Effector memory CD8-positive, alpha-beta T cell (primary cell): Measurements from ENCODE around the gene CNBD2.
"Not testable (repeated sequence)": the region's sequence is repeated elsewhere in the genome, so short reads cannot be mapped to it uniquely, and the experiment has no call there.

Experiments used
- ATAC-seq: fragments of 150-1000 bp; cut with Tn5 transposase; replicated peaks from 2 replicates; pipeline ENCODE4 v1.10.0; 2021; ENCODE audit warnings: mild to moderate bottlenecking, moderate library complexity
- DNase-seq, 3 experiments: peaks; one replicate each; pipeline ENCODE4 v3.0.0; 2021
- H3K27ac Mint-ChIP-seq, 2 donors: one replicate each; pipeline ENCODE4 v1.8.0; 2022; ENCODE audit warnings: mild to moderate bottlenecking in 2 of 2, mixed read lengths in 2 of 2, moderate library complexity in 2 of 2
- H3K27me3 Mint-ChIP-seq, 2 donors: one replicate each; pipeline ENCODE4 v1.8.0; 2022; ENCODE audit warnings: mixed read lengths in 2 of 2
- H3K36me3 Mint-ChIP-seq: one replicate; pipeline ENCODE4 v1.8.0; 2022; ENCODE audit warnings: mild to moderate bottlenecking, moderate library complexity, mixed read lengths; ENCODE audit not compliant: insufficient read depth
- H3K4me1 Mint-ChIP-seq, 2 donors: one replicate each; pipeline ENCODE4 v1.8.0; 2022; ENCODE audit warnings: low read depth in 2 of 2, mixed read lengths in 2 of 2
- H3K4me3 Mint-ChIP-seq, 2 donors: one replicate each; pipeline ENCODE4 v1.8.0; 2022; ENCODE audit warnings: mild to moderate bottlenecking in 2 of 2, mixed read lengths in 2 of 2, moderate library complexity in 2 of 2
- H3K9me3 Mint-ChIP-seq, 2 donors: one replicate each; pipeline ENCODE4 v1.8.0; 2022; ENCODE audit warnings: mixed read lengths in 2 of 2

The CNBD2 gene

DNA sequence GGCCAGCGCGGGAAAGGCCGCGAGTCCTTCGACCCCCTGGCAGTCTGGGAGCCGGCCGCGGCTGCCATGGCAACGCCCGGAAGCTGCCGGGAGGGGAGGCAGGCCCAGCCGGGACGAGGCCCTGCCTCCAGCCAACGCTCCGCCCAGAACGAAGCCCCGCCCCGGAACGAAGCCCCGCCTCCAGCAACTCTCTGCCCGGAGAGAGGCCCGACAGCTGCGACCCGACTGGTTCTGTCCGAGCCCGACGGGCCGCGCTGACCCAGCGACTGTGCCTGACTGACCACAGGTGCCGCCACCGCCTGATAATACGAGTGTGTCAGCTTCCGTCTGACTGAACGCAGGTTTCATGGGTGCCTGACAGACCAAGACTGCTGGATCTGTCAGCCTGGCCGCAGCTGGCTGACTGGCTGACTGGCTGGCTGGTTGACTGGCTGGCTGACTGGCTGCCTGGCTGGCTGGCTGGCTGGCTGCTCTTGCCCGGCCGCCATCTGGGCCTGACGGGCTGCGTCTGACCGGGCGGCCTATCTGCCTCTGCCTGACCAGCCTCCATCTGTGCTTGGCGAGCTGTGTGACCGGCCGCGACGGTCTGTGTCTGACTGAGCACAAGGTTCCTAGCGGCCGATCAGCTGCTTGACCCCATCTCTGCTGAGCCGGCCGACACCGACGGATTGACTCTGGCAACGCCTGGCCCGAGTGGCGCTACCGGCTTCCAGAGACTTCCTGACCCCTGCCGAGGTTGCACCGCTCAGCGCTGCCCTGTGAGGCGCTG, 96.5 kb downstream of the CNBD2 start:
- Mint-ChIP-seq H3K27me3 (peaks cover 5 to 8% of the 10 kb centered on the region in 2 donors), H3K27ac (peak overlapping the region; percentile 85 to 89), H3K9me3 (peaks cover 0 to 1% of the 10 kb centered on the region in 2 donors), H3K36me3 (peaks cover 11% of the 10 kb centered on the region), H3K4me3 (peak overlapping the region; percentile 84 to 85), H3K4me1 (peaks cover 0 to 3% of the 10 kb centered on the region in 2 donors)
- peak; percentile 94 for ATAC-seq
- DNase-seq = peak; percentile 94 to 98 (median 95)

DNA sequence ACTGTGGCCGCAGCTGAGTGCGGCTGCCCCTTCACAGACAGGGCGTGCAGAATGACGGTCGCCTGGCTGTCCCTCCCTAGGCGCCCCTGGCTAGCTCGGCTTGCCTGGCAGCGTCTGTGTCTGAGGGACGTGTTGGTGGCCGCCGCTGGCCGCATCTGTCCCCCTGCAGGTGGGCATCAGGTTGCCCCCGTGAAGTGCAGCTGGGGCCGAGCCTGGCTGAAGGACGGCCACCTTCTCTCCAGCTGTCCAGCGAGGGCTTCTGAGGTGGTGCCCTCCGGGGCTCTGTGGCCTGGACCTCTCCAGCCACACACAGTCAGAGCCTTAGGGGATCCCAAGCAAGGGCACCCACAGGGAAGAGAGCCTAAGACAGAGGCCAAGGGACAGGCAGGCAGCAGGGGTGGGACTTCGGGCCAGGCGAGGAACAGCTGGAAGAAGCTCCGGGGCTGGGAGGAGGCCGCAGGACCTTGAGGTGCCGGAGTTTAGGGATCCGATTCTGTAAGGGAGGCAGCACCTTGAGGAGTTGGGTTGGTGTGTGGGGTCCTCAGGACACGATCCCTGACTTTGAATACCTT, 97.1 kb downstream of the CNBD2 start:
- H3K36me3 Mint-ChIP-seq = peaks cover 11% of the 10 kb centered on the region
- ATAC-seq = no peak
- peak overlapping the region; percentile 84 to 85 for H3K4me3 Mint-ChIP-seq
- H3K9me3 Mint-ChIP-seq = peaks cover 0 to 1% of the 10 kb centered on the region in 2 donors
- H3K27ac Mint-ChIP-seq = peak overlapping the region; percentile 85 to 89
- DNase-seq = no peak
- peaks cover 7 to 14% of the 10 kb centered on the region in 2 donors for H3K27me3 Mint-ChIP-seq
- peaks cover 0 to 3% of the 10 kb centered on the region in 2 donors for H3K4me1 Mint-ChIP-seq

DNA sequence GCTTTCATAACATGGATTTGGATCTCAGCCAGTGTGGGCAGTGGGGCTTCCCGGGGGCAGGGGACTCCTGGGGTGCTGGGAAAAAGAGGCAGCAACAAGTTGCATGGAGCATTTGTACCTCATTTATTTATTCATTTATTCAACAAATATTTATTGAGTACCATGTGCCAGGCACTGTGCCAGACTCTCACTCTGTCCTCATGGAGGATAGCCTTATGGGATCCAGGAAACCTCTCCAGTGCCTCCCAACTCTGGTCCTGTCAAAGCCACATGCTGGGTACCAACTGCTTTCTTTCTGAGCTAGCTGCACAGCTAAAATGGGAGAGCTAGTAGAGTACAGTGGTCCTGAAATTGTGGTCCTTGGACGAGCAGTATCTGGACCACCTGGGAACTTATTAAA, 98.4 kb downstream of the CNBD2 start:
- H3K4me3 Mint-ChIP-seq = no peak overlapping the region
- H3K36me3 Mint-ChIP-seq = peaks cover 11% of the 10 kb centered on the region
- H3K4me1 Mint-ChIP-seq = peaks cover 0 to 3% of the 10 kb centered on the region in 2 donors
- DNase-seq (no peak), ATAC-seq (no peak)
- H3K27ac Mint-ChIP-seq = no peak overlapping the region
- H3K9me3 Mint-ChIP-seq = peaks cover 0 to 1% of the 10 kb centered on the region in 2 donors
- peaks cover 10 to 19% of the 10 kb centered on the region in 2 donors for H3K27me3 Mint-ChIP-seq

DNA sequence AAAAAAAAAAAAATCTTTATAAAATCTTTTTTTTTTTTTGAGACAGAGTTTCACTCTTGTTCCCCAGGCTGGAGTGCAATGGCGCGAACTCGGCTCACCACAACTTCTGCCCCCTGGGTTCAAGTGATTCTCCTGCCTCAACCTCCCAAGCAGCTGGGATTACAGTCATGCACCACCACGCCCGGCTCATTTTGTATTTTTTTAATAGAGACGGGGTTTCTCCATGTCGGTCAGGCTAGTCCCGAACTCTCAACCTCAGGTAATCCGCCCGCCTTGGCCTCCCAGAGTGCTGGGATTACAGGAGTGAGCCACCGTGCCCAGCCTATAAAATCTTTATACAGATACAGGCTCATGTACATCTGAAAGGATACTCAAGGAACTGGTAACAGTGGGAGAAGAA, 100.1 kb downstream of the CNBD2 start:
- not testable (repeated sequence) for H3K9me3 Mint-ChIP-seq, H3K27ac Mint-ChIP-seq, ATAC-seq, H3K4me3 Mint-ChIP-seq, H3K4me1 Mint-ChIP-seq, DNase-seq
- Mint-ChIP-seq H3K27me3 (peaks cover 19 to 30% of the 10 kb centered on the region in 2 donors), H3K36me3 (peaks cover 10% of the 10 kb centered on the region)

DNA sequence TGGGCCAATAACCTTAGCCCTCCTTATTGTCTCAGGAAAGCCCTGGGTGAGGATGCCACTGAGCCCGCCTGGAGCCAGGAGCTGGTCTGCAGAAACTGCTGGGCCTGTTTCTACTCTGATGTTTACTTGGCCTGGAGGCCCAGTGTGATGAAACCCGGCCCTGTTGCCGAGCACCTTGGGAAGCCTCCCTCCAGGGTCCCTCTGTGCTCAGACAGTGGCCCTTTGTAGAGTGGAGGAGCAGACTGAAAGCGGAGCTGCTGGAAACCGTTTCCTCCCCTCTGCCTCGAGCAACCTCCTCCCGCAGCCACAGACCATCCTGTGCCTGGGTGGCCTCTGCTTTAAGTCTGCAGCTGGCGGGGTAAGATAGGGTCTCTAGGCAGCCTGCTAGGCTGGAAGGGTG, 102.1 kb downstream of the CNBD2 start:
- H3K27ac Mint-ChIP-seq = no peak overlapping the region
- H3K9me3 Mint-ChIP-seq = no peaks in the 10 kb centered on the region
- H3K27me3 Mint-ChIP-seq = peaks cover 19 to 30% of the 10 kb centered on the region in 2 donors
- H3K36me3 Mint-ChIP-seq = peaks cover 3% of the 10 kb centered on the region
- DNase-seq = no peak
- H3K4me3 Mint-ChIP-seq = no peak overlapping the region
- no peaks in the 10 kb centered on the region for H3K4me1 Mint-ChIP-seq
- no peak for ATAC-seq

DNA sequence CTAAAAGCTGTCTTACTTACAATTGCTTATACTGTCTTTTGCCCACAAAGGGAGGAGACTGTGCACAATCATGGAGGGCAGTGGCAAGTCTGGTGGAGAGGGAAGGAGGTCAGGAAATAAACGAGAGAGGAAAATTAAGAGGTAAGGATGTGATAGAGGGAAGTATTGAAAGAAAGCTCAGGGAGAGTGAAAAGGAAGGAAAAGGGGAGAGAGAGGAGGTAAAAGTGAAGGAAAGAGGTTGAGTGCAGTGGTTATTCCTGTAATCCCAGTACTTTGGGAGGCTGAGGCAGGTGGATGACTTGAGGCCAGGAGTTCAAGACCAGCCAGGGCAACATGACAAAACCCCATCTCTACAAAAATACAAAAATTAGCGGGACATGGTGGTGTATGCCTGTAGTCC, 103.5 kb downstream of the CNBD2 start:
- ATAC-seq (no peak), DNase-seq (no peak)
- Mint-ChIP-seq H3K4me3 (no peak overlapping the region), H3K4me1 (no peaks in the 10 kb centered on the region), H3K9me3 (no peaks in the 10 kb centered on the region), H3K36me3 (no peaks in the 10 kb centered on the region), H3K27ac (no peak overlapping the region), H3K27me3 (peaks cover 25 to 39% of the 10 kb centered on the region in 2 donors)

DNA sequence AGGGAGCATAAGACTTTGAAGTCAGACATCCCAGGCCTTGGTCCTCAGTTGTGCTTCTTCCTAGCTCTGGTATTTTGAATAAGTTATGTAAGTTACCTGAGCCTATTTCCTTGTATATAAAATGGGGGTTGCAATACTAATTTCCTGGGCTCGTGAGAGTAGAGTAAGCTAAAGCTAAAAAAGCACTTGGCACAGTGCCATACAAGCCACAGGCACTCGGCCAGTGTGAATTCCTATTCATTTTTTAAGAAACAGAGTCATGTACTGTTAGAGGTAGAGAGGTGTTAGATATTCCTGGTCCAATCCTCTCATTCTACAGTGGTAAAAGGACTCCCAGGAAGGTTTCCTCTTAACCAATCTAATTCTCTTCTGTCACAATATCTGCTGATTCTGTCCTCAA, 106.6 kb downstream of the CNBD2 start:
- peaks cover 0 to 2% of the 10 kb centered on the region in 2 donors for H3K4me1 Mint-ChIP-seq
- peaks cover 42 to 56% of the 10 kb centered on the region in 2 donors for H3K27me3 Mint-ChIP-seq

DNA sequence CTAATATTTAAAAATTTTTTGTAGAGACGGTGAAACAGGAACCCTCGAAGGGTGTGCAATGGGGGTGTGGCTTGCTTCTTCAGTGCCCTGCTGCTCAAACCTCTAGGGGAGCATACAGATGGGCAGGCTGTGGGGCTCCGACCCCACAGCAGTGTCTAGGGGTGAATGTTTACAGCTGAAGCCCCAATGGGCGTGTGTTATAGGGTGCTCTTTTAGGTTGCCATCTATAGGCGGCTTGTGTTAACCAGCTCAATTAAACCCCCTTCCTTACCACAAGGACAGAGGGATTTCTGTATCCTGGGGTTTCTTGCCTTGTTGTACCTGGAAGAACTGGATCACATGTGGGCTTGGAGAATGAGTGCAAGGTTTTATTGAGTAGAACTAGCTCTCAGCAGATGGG, 109.4 kb downstream of the CNBD2 start:
- not testable (repeated sequence) for H3K27ac Mint-ChIP-seq, H3K36me3 Mint-ChIP-seq, DNase-seq, H3K9me3 Mint-ChIP-seq, ATAC-seq, H3K4me3 Mint-ChIP-seq, H3K4me1 Mint-ChIP-seq
- peaks cover 38 to 45% of the 10 kb centered on the region in 2 donors for H3K27me3 Mint-ChIP-seq

More for the DNA sequence above, 106.6 kb downstream of the CNBD2 start:
- Mint-ChIP-seq H3K27ac (no peak overlapping the region), H3K9me3 (no peaks in the 10 kb centered on the region), H3K36me3 (no peaks in the 10 kb centered on the region), H3K4me3 (no peak overlapping the region)
- no peak for ATAC-seq
- no peak for DNase-seq

DNA sequence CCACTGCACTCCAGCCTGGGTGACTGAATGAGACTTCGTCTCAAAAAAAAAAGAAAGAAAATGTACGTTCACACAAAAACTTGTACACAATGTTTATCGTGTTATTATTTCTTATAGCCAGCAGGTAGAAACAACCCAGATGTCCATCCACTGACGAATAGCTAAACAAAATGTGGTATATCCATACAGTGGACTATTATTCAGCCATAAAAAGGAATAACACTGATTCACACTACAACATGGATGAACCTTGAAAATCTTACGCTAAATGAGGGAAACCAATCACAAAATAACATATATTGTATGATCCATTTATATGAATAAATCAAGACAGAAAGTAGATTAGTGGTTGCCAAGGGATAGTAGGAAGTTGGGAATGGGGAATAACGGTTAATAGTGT, 111.1 kb downstream of the CNBD2 start:
- Mint-ChIP-seq H3K27ac (no peak overlapping the region), H3K27me3 (peaks cover 35 to 41% of the 10 kb centered on the region in 2 donors), H3K9me3 (no peaks in the 10 kb centered on the region), H3K4me3 (no peak overlapping the region), H3K4me1 (peaks cover 0 to 2% of the 10 kb centered on the region in 2 donors), H3K36me3 (no peaks in the 10 kb centered on the region)
- ATAC-seq = no peak
- no peak for DNase-seq

DNA sequence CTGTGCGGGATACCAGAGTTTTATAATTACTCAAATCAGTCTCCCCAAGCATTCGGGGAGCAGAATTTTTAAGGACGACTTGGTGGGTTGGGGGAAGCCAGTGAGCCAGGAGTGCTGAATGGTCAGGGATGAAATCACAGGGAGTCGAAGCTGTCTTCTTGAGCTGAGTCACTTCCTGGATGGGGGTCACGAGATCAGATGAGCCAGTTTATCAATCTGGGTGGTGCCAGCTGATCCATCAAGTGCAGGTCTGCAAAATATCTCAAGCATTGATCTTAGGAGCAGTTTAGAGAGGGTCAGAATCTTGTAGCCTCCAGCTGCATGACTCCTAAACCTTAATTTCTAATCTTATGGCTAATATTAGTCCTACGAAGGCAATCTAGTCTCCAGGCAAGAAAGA, 111.6 kb downstream of the CNBD2 start:
- H3K9me3 Mint-ChIP-seq, ATAC-seq, H3K27ac Mint-ChIP-seq, DNase-seq, H3K4me1 Mint-ChIP-seq, H3K36me3 Mint-ChIP-seq, H3K4me3 Mint-ChIP-seq: not testable (repeated sequence)
- peaks cover 38 to 46% of the 10 kb centered on the region in 2 donors for H3K27me3 Mint-ChIP-seq
